NOMO-1 treated with dmso at 0.1 percent for 144 hours (cell line): Measurements from ENCODE around the gene ZCCHC13.
"Not testable (repeated sequence)": the region's sequence is repeated elsewhere in the genome, so short reads cannot be mapped to it uniquely, and the experiment has no call there.

Experiments used
- DNase-seq: peaks from one replicate; lab custom pipeline; 2025; ENCODE audit not compliant: unreplicated experiment; lab: John Stamatoyannopoulos, UW

ZCCHC13 gene

GRCh38 chrX:74304016-74304415, at the start of gene ZCCHC13:
ZCCHC13 (plus strand) TSS chrX:74304180; CDS start chrX:74304267, 87 bp downstream.
- DNase-seq, result no peak

- not testable (repeated sequence) for DNase-seq
Measured at GRCh38 chrX:74258111-74258510, 45.9 kb upstream of the ZCCHC13 start.

- DNase-seq, result no peak
Measured at GRCh38 chrX:74259885-74260491, 44.0 kb upstream of the ZCCHC13 start.

- no peak for DNase-seq
Measured at GRCh38 chrX:74262452-74263209, 41.3 kb upstream of the ZCCHC13 start.

- no peak for DNase-seq
Measured at GRCh38 chrX:74270393-74270792, 33.6 kb upstream of the ZCCHC13 start.

GRCh38 chrX:74272230-74272629, 31.8 kb upstream of the ZCCHC13 start:
- DNase-seq, result no peak

- DNase-seq, result no peak
Measured at GRCh38 chrX:74274516-74274915, 29.5 kb upstream of the ZCCHC13 start.

- no peak for DNase-seq
Measured at GRCh38 chrX:74277320-74277719, 26.7 kb upstream of the ZCCHC13 start.

GRCh38 chrX:74277846-74278245, 26.1 kb upstream of the ZCCHC13 start:
- DNase-seq, result no peak

GRCh38 chrX:74280759-74281158, 23.2 kb upstream of the ZCCHC13 start:
- no peak for DNase-seq

- no peak for DNase-seq
Measured at GRCh38 chrX:74284391-74284952, 19.5 kb upstream of the ZCCHC13 start.

- no peak for DNase-seq
Measured at GRCh38 chrX:74286950-74287740, 16.8 kb upstream of the ZCCHC13 start.

- DNase-seq, result no peak
Measured at GRCh38 chrX:74291577-74291963, 12.4 kb upstream of the ZCCHC13 start.

- peak; percentile 78 for DNase-seq
Measured at GRCh38 chrX:74291964-74292807, 11.8 kb upstream of the ZCCHC13 start.

GRCh38 chrX:74292808-74293123, 11.2 kb upstream of the ZCCHC13 start:
- DNase-seq, result no peak

- peak; percentile 40 for DNase-seq
Measured at GRCh38 chrX:74293343-74293946, 10.5 kb upstream of the ZCCHC13 start.

- no peak for DNase-seq
Measured at GRCh38 chrX:74295101-74295500, 8.9 kb upstream of the ZCCHC13 start.

- no peak for DNase-seq
Measured at GRCh38 chrX:74297766-74298165, 6.2 kb upstream of the ZCCHC13 start.

GRCh38 chrX:74300869-74301268, 3.1 kb upstream of the ZCCHC13 start:
- no peak for DNase-seq

- no peak for DNase-seq
Measured at GRCh38 chrX:74318672-74319071, 14.7 kb downstream of the ZCCHC13 start.
